GM21529 (cell line): ENCODE data around the gene ARHGEF16.

ENCODE experiments used
- ATAC-seq: cut with Tn5 transposase; IDR thresholded peaks from one replicate; pipeline ENCODE4 v1.9.1; 2021; ENCODE audit not compliant: unreplicated experiment

Gene ARHGEF16

DNA sequence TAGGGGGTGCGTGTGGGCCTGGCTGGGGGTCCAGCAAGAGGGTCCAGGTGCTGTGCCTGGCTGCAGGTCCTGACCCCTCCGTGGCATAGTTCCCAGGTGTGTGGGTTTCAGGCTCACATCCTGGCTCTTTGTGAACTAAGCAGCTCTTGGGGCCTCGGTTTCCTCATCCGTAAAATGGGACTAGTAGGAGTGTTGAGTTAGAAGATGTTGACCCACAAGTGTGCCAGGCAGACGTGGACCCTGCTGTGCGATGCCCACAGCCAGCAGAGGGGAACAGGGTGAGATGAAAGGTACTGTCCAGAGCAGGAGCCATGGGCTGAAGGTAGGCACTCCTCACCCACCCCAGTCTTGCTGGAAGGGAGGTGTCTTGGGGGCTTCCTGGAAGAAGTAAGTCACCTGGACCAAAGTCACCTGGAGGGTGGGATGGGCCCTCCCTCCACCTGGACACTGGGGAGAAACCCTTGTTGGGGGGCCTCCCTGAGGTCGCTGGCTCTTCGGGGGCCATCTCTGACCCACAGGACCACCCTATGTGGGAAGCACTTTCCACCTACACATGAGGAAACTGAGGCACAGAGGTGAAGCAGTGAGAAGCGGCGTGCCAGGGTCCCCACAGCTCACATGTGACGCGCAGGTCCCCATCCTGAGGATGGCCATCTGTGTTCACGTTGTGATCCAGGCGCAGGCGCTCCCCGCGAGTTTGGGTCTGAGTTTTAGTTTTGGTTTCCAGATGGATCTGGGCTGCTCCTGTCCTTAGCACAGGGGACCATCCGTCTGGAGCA lies 1.4 kb downstream of the ARHGEF16 start:
- ATAC-seq, result no peak

DNA sequence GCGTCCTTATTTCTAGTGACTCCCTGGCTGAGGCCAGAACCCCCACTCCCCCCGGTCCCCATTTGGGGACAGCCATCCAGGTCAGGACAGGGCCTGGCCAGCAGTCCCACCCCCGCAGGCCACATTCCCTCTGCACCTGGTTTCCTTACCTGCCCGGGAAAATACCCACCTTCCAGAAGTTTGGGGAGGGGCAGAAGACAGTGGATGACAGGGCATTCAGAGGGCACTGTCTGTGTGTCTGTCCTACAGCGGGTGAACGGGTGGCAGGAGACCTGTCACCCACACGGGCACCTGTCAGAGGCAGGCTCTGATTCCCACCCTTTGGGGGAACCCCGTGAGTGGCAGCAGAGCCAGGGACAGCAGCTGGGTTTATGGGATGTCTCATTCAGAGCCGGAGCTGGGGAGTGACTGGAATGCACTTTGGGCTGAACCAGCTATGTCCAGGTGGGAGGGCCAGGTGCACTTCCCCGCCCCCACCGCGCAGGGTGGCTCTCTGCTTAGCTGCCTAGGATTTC lies 2.0 kb downstream of the ARHGEF16 start:
- no peak for ATAC-seq

DNA sequence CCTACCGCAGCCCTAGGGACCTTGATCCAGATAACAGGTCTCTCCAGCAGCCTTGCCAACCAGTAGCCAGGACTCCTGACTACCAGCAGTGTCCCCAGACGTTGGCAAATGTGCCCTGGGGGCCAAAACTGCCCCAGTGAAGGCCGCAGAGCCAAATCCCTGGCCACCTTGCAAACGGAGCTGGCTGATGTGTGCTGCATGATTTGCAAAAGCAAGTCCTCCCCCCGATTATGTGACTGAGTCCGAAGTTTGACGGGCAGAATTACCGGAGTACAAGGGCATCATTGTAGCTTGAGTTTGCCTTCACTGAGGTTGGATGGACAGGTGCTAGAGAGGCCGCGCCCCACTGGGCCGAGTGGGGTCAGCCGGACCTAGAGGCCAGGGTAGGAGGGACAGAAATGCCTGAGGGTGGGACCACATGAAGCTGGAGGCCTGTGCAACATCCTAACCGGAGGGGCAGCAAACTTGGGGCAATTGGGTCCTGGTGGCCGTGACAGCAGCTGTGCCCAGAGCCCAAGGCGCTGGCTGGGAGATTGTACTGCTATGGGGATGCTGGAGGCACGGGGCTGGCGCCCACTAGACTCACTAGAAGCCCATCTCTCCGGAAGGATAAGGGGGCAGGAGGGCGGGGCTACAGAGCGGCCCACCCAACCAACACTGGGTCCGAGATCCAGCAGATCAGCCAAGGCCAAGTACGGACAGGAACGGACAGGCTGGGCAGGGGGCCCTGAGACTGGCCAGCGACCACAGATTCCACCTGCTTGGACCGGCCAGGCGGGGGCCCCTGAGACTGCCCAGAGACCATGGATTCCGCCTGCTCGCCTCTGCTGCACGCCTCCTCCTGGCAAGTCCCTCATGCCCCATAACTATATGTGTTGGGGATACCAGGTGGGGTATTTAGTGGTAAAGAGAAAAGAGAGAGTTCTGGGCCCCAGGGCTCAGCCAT lies 2.8 kb downstream of the ARHGEF16 start:
- no peak for ATAC-seq

DNA sequence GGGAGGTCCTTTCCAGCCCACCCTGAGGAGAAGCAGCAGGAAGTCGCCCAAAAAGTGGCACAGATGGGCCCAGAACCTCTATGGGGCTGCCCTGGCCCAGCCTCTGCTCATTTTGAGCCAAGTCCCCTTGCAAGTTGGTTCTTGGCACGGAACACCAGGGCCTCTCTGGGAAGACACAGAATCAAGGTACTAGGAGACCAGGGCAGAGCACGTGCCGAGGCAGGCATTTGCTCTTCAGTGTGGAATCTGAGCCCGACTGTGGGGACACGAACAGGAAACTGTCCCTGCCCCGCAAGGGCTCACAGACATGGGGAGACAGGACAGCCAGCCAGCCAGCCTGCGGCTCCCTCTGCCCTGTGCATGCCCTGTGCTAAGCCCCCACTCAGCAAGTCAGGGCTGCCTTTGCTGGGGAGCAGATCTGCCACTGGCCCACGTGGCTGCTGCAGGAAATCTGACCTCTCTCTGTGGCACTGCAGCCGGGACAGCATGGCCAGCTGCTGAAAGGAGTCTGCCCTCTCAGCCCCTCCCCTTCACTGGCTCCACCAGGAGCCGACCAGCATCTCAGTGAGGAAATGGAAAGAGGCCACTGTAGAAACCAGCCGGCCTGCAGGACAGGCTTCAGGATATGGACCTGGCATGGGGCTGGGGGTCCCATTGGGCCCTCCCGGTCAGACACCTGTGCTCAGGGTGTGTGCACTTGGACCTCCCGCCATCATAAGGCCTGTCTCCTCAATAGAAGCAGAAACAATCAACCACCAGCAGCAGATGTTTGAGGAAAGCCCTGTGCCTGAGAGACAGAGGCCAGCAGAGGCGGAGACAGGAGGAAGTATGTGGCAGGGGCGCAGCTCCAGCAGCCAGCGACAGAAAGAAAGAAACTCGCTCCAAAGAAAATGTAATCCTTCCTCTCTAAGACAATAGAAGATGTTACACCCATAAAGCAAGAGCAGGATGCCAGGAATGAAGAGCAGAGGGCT lies 3.7 kb downstream of the ARHGEF16 start:
- no peak for ATAC-seq

DNA sequence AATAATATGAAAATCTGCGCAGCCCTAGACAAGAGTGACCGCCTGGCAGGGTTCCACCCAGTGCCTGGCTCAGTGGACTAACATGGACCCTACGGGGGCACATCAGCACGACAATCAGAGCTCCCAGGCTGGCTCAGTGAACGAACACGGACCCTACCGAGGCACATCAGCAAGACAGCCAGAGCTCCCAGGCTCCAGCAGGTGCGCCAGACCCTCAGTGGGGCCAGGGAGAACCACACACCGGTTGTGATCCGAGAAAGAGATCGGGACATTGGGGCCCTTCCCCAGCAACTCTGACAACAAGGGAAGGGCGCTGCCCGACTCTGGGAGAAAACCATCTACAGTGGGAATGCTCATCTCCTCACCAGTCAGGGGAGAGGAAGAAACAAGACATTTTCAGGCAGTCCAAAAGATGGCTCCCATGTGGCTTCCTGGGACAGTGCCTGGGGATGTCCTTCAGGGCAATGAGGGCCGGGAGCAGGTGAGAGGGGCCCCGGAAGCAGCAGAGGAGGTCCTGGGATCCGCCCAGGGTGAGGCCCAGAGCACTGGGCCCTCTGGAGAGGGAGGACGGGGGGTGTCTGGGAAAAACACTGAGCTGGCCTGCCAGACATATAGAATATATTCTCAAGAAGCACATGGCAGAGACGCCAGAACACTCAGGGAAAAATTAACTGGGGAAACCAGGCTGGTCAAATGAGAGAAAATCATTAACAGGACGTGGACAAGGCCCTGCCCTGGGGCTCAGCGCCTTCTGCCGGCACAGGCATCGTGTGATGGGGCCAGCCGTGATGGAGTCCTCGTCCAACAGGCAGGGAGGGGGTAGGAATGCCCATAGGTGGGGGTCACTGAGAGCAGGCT lies 4.8 kb downstream of the ARHGEF16 start:
- ATAC-seq, result no peak

DNA sequence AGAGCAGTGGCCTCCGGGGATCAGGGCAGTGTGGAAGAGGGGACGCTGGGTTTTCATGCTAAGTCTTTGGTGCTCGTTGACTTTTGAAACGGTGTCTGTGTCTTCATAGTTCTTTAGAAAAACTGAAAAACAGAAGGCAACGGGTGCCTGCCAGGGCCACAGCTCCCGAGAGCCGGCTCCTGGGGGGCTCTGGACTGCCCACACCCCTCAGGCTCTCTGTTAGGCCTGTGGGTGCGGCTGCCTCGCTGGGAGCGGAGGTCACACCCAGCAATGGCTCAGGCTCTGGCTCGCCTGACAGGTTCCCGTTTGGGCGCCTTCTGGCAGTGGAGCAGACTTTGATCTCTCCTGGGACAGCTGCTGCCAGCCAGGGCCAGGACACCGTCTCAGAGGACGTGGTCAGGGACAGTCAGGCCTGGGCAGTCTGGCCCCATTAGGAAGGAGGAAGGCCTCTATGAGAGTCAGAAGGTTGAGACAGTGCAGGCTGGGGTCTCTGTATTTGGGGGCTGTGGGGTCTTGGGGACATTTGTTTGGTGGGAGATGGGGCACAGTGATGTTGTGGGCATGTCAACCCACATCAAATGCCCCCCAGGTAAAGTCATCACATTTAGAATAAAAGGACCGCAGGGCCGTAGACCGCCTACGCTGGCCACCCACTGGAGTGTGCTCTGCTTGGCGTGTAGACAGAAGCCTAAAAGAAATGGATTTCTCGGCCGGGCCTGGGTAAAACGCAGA lies 5.6 kb downstream of the ARHGEF16 start:
- no peak for ATAC-seq

DNA sequence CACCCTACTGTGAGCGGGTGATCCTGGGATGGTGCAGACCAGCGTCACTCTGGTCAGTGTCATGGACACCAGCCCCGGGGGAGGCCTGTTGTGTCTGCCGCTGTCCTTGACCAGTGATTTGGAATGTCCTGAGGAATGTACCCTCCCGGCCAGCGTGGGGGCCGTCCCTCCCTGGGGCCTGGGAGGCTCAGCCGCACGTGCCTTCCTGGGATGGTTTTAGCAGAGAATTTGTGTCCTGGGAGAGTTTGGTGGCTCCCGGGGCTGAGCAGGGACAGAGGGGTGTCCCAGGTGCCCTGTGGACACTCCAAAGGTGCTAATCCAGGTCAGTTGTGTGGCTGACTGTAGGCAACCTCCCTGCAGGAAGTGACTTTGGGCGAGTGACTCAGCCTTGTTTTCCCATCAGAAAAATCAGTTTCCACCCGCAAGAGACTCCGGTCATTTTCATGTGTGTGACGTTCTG lies 6.2 kb downstream of the ARHGEF16 start:
- ATAC-seq, result no peak

DNA sequence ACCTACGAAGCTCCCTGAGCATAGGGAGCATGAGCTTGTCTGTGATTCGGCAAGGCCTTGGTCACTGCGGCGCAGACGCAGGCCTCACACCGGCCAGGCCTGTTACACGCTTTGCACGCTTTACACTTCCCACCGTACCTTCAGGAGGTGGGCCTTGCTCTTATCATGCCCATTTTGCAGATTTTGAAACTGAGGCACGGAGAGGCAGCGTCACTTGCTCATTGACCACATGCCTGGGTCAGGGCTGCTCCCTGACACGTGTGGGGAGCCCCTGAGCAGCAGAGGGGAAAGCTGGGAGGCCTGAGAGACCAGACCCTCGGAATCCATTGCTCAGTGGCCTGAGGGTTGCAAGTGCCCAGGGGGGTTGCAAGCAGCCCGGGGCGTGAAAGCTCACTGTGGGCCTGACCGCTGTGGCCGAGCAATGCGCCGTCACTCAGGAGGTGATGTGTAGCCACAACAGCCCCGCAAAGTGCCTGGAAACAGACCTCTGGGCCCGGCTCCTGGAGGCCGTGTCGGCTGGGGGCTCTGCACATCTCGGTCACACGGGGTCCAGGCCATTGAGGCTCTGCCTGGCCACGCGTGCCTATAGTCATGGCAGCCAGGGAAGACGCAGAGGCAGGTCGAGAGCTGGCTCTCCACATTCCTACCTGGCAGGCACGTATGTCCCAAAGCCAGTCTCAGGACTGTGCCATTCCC lies 6.9 kb downstream of the ARHGEF16 start:
- ATAC-seq, result no peak

DNA sequence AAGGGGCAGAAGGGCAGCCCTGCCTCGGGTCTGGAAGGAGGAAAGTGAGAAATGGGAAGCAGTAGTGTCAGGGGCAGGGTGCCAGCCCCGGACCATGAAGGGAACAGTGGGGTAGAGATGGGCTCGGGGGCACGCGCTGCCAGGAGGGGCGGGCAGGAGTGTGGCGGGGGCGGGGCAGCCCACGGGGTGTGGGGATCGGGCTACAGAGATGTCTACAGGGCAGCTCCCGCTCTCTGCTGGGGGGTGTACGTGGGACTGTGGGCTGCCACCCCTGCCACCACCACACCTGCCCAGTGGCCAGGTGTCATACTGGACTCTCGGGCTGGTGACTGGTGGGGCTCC lies 7.4 kb downstream of the ARHGEF16 start:
- no peak for ATAC-seq

DNA sequence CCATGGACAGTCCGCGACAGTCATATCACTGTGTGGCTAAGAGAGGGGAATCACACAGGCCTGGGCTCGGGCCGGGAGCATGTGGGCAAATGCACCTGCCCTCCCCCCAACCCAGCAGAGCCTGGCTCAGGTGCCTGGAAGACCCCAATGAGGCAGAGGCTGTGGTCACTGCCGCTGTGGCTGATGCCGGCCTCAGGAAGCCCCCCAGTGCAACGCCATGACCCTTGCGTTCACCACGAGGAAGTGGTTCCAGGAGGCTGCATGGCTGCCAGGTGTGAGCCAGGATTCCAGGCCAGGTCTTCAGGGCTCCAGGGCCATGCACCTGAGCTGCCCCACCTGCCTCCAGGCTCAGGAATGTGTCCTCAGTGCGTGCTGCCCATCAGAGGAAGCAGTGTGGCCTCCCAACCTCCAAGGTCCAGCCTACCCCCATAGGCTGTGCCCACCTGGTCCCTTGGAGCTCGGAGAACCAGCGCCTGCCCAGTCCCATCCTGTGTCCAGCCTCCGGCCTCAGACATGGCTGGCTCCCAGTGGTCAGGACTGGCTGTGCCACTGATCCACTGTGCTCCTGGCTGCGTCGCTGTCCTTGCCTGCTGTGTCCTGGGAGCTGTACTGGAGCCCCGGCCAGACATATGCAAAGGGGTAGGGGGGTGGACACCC lies 8.0 kb downstream of the ARHGEF16 start:
- no peak for ATAC-seq

DNA sequence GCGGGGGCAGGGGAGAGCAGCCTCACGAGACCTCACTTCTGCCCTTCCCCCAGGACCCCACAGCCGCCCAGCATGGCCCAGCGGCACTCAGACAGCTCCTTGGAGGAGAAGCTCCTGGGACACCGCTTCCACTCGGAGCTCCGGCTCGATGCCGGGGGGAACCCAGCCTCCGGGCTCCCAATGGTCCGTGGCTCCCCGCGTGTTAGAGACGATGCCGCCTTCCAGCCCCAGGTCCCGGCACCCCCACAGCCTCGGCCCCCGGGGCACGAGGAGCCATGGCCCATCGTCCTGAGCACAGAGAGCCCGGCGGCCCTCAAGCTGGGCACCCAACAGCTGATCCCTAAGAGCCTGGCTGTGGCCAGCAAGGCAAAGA lies 8.5 kb downstream of the ARHGEF16 start:
- no peak for ATAC-seq

DNA sequence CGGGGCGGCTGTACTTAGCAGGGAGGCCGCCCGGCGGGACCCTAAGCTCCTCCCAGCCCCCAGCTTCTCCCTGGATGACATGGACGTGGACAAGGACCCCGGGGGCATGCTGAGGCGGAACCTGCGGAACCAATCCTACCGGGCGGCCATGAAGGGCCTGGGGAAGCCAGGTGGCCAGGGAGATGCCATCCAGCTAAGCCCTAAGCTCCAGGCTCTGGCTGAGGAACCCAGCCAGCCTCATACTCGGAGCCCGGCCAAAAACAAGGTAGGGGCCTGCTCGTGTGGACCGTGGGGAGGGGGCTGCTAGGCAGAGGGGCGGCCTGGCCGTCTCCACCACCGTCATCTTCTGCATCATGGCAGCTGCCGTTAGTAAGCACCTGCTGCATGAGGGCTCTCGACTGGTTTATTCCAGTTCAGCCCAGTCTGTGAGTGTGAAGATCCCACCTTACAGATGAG lies 9.0 kb downstream of the ARHGEF16 start:
- no peak for ATAC-seq

DNA sequence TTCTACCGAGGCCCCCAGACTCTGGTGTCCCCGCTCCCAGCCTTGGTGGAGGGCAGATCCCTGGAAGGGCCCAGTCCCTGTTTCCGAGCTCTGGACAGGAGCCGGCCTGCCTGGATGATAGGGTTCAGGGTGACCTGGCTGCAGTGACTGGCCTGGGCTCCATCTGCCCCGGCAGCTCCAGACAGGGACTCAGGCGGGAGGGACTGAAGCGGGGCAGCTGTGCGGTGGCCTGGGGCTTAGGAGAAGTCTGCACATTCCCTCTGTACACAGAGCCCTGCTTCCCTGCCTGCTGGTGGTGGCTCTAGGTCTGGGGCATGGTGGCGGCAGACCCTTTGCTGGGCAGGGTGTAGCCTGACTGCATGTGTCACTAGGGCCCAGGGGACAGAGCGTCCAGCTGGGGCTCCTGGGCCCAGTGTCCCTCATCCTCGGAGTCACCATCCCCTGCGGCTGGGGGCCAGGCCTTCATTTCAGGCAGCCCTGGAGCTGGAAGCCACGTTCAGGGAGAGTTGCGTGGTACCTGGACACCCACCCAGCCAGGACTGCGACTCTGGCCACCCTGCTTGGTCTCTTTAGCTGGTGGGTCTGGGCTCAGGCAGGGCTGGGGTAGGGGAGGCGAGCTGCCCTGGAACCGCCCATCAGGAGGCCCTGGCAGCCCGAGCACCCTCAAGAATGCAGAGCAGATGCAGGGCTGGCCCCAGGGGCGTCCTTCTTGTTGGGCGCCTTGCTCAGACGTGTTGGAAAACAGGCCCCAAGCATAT lies 9.6 kb downstream of the ARHGEF16 start:
- ATAC-seq, result no peak

DNA sequence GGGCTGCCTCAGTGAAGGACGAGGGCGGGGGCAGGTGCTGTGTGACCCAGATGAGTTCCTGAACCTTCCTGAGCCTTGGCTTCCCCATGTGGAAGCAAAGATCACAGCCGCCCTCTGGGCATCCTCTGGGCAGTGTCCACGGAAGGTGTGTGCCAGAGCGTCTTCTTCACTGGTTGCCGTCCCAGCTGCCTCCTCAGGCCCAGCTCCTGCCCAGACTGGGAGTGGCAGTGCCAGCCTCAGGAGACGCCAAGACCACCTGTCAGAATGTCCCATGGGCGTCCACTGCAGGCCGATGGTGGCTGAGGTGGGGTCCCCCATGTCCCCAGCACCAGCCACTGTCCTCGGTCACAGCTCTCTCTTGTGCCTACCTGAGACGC lies 10.2 kb downstream of the ARHGEF16 start:
- ATAC-seq, result no peak

DNA sequence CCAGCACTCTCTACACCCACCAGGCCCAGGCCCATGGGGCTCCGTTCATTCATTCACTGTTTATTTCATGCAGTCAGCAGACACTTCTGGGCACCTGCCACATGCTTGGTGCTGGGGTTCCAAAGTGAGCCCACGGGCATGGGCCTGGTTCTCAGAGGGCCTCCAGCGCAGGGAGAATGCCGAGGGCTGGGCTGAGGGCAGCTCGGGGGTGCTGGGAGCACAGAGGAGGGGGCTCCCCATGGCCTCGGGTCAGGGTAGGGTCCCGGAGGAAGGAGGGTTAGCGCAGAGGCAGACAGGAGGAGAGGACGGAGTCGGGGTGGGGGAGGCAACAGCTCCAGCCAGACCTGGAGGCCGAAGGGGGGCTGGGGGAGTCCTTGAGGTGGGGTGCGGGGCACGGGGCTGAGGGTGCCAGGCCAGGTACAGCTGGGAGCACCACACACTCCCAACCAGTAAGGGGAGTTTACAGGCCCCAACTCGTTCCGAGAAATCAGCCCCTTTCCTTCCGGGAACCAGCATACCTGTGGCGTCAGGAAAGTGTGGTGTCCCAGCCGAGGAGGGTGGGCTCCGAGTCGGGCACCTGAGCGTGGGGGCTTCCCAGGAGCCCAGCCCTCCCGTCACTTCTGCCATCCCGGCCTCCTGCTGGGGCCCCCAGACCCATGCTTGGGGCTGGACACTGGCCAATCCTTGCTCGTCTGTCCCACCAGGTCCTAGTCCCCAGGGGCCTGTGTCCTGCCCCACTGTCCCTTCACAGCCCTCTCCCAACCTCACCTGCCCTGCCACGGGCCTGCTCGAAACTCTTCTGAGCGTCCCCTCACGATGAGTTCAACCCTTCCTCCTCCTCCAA lies 10.8 kb downstream of the ARHGEF16 start:
- no peak for ATAC-seq

DNA sequence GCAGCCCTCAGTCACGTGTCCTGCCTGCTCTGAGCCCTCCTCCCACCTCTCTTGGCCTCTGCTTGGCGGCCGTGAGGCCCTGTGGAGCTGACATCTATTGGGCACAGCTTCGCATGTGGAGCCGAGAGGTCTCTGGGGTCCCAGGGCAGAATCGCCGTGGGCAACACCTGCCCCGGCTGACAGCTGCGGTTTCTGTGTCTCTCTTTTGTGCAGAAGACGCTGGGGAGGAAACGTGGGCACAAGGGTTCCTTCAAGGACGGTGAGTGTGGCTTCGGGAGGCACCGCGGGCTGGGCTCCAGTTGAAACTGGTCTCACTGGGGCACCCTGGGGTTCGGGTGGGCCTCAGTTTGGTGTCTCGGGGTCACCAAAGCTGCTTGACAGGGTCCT lies 11.5 kb downstream of the ARHGEF16 start:
- no peak for ATAC-seq
